Stimulated activated CD8-positive, alpha-beta memory T cell treated with anti-CD3 and anti-CD28 coated beads, Interleukin-2, amount 100 ng/mL, for 1 hour (primary cell): ENCODE data around the gene STX2.
A peak's percentile ranks its signal among the peaks of the same experiment; 100 is the strongest.
"Not testable (repeated sequence)": the region's sequence is repeated elsewhere in the genome, so short reads cannot be mapped to it uniquely, and the experiment has no call there.

ENCODE experiments used
- DNase-seq, 2 donors: peaks; one replicate each; pipeline ENCODE4 v3.0.0-alpha.2; 2020; ENCODE audit warnings: low read depth in 2 of 2

STX2 gene

GRCh38 chr12:130870442-130871285, 31.6 kb upstream of the STX2 start:
- DNase-seq, result peak; percentile 15 to 41

- no peak for DNase-seq
These were observed 29.4 kb upstream of the STX2 start for GRCh38 chr12:130868412-130868811.

- DNase-seq, result no peak
These were observed 24.2 kb upstream of the STX2 start for GRCh38 chr12:130863298-130863697.

- not testable (repeated sequence) for DNase-seq
These were observed 23.7 kb upstream of the STX2 start for GRCh38 chr12:130862771-130863170.

DNA sequence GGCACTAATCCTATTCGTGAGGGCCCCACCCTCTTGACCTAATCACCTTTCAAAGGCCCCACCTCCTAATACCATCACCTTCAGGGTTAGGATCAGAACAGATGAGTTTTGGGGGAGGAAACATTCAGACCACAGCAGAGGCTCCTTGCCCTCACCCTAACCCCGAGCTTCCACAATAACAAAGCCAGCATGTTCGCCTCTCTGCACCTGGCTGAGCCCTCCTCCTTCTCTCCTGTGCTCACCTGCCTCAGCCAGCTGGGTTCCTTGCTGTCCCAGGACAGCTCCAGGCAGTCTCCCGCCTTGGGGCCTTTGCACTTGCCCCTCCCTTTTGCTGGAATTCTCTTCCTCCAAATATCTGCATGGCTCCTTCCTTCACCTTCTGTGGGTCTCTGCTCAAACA, 23.1 kb upstream of the STX2 start:
- no peak for DNase-seq

DNA sequence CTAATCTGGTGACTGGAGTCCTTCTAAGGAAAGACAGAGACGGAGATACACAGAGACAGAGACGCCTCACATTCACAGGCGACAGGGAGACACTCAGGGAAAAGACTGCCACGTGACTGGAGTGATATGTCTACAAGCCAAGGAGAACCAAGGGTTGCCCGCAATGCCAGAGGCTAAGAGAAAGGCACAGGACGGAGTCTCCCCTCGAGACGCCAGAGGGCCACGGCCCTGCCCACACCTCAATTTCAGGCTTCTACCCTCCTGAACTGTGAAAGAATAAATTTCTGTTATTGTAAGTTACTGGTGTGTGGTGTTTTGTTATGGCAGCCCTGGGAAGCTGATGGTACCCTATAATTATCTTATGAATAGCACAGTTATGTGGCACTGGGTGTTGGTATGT, 21.3 kb upstream of the STX2 start:
- DNase-seq, result no peak

DNA sequence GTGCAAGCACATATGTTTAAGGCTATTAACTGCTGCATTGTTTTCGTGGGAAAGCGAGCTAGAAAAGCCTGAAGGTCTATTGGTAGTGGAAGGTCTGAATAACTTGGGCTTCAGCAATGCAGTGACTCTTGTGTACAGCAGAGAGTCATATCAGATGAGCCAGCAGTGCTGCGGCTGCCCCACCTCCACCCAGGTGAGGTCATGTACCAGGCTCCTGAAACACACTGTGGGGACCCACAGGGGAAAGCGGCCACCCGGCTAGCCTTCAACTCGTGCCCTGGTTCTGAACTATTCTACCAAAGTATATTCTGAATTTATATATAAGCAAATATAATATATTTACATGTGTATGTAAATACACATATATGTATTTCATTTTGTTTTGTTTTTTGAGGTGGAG, 20.1 kb upstream of the STX2 start:
- DNase-seq, result no peak

DNA sequence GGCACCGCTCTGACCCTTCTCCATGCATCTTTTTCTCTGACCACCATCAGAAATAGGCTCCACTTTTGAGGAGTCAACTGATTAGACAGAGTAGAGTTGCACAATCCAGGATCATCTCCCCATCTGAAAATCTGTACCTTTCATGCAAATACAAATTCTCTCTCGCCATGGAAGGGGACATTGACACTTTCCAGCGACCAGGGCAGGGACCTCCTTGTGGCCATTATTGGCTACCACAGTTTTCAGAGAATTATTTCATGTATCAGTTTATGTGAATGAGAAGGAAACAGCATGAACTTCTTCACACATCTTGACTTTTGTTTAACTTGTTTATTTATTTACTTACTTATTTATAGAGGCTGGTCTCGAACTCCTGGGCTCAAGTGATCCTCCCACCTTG, 19.0 kb upstream of the STX2 start:
- DNase-seq, result no peak

DNA sequence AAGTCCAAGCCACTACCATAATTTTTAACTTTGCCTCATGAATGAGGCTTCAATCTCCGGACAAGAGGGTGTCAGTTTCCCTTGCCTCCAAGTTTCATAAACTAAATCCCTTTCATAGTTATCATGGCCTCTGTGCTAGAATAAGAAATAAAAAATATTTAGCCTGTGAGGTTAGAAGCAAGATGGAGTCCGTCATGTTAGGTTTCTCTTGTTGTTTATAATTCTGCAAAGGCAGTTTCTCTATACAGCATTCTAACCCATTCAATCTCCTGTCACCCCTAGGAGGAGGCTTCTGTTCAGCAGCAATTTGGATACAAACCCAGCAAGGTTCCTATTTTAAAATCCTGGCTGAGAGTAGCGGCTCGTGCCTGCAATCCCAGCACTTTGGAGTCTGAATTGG, 17.0 kb upstream of the STX2 start:
- no peak for DNase-seq

DNA sequence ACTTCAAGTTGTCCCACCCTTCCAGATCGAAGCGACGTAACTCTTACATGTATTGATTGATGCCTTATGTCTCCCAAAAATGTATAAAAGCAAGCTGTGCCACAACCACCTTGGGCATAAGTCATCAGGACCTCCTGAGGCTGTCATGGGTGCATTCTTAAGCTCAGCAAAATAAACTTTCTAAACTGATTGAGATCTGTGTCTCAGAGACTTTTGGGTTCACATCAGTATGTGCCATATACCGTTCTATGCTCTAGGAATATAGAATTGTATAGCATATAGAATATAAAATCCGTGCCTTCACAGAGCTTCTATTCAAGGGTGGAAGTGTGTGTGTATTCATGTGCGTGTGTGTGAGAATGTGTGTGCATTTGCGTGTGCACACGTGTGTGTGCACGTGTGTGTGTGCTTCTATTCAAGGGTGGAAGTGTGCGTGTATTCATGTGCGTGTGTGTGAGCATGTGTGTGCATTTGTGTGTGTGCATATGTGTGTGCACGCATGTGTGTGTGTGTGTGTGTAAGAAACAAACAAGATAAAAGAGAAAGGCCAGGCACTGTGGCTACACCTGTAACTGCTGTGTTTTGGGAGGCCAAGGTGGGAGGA, 11.5 kb upstream of the STX2 start:
- DNase-seq, result no peak

DNA sequence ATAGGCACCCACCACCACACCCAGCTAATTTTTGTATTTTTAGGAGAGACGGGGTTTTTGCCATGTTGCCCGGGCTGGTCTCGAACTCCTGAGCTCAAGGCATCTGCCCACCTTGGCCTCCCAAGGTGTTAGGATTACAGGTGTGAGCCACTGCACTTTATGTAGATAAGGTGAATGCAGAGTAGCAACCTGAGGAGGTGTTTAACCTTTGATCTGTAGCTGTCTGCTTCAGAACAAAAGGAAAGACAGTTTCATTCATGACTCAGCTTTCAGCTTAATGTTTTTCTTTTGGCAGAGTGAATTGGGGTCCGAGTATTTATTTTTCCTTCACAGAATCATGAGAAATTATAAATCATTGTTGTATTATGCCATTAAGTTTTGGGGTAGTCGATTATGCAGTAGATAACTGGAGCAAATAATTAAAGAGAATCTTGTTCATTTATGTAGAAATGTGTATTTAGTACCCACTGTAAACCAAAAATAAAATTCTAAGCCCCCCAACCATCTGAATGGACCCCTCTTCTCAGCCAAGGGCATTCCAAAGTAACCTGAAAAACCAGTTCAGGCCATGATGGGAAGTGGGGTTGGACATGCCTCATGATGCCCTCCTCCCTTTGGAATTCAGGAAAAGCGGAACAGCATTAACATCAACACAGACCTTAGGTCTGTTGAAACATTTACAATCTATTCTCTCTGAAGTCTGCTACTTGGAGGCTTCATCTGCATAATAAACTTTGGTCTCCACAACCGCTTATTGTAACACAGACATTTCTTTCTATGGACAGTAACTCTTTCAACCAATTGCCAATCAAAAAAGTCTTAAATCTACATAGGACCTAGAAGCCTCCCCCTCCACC, 10.7 kb upstream of the STX2 start:
- no peak for DNase-seq

- DNase-seq, result not testable (repeated sequence)
These were observed 9.8 kb upstream of the STX2 start for GRCh38 chr12:130848785-130849305.

GRCh38 chr12:130848105-130848504, 9.1 kb upstream of the STX2 start:
- DNase-seq, result not testable (repeated sequence)

- DNase-seq, result no peak
These were observed 8.1 kb upstream of the STX2 start for GRCh38 chr12:130847112-130847511.

DNA sequence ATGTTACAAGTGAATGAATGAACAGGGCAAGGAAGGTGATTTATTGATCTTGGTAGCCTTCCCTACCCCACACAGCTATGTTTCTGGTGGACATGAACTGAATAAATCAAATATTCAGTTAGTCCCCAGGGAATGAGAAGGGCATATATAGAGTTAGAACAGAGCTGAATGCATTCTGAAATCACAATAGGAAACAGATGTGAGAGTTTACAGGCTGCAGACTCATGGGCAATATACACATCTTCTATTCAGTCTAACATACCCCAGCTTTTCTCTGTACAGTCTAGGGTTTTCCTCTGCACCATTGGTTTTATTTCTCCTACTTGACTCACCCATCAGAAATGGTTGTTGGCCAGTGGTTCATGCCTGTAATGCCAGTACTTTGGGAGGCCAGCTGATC, 7.3 kb upstream of the STX2 start:
- no peak for DNase-seq

DNA sequence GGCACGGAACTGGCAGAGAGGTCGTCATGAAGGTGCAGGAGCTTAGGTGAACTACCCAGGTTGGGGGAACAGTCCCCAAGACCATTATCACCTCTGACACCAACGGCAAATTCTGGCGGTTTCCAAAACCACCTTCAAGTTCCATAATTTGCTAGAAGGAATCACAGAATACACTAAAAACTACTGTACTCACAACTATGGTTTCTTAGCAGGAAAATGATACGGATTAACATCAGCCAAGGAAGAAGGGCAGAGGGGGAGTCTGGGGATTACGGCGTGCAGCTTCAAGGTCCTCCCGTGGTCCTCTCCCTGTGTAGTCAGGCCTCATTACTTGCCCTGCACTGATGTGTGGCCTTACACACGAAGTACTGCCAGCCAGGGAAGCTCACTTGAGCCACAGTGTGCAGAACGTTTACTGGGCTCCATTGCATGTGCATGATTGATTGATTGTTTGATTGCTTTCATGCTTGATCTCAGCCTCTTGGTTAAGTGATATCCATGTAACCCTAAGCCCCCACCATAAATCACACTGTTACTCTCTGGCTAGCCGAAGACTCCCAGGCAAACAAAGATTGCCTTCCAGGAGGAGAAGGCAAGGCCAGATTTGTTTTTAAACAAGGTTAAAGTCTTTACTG, 837 bp upstream of the STX2 start:
- no peak for DNase-seq

DNA sequence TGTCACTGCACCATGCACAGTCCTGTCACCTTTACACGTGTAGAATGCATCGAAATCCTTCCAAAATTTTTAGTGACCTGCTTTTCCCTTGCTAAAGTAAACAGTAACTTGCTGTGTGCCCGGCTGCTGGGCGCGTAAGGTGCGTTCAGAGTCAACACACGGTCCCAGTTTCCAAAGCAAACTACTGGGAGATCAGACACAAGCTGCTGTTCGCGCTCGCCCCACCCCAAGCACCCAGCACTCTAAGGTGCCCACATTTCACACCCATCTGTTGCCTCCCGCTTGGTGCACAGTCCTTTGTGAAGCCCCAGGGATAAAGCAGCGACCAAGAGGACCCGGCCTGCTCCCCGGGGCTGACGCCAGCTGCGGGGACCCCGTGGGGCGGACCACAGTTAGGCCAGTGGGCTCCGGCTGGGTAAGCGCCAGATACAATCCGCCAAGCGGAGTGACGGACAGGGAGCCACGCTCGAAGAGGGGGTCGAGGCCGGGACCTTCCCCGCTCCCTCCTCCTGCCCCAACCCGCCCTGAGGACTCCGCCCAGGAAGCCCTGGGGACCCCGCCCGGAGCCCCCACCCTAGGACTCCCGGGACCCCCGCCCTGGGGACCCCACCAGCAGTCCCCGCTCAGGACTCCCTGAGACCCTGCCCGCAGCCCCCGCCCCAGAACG, 633 bp downstream of the STX2 start:
- DNase-seq, result no peak

- DNase-seq, result no peak
These were observed 3.6 kb downstream of the STX2 start for GRCh38 chr12:130835436-130835835.

DNA sequence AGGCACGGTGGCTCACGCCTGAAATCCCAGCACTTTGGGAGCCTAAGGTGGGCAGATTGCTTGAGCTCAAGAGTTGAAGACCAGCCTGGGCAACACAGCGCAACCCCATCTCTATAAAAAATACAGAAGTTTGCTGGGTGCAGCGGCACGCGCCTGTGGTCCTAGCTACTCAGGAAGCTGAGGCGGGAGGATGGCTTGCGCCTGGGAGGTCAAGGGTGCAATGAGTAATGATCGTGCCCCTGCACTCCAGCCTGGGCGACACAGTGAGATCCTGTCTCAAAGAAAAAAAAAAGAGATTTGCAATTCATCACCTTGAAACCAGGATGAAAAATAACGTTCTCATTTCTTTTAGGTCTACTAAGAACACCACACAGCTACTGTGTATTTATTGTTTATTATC, 4.0 kb downstream of the STX2 start:
- no peak for DNase-seq

GRCh38 chr12:130832561-130833209, 6.4 kb downstream of the STX2 start:
- DNase-seq, result no peak
